Measurements from ENCODE around the gene FERMT1.

The FERMT1 gene

GRCh38 chr20:6066582-6066981 is 56.2 kb downstream of the FERMT1 start:
- H3K4me3 ChIP-seq (replicated peaks in 1 of 2; ENCODE audit: low read depth in 2 of 2, low read length in 2 of 2) = no peak overlapping the region
- DNase-seq (ENCODE audit: low read depth in 2 of 2) = no peak
- no peak for TF ChIP-seq CTCF (IDR thresholded peaks at IDR 0.05; ENCODE audit: low read depth, low read length)

GRCh38 chr20:6061544-6061943 is 61.3 kb downstream of the FERMT1 start:
- no peak overlapping the region for H3K4me3 ChIP-seq (replicated peaks in 1 of 2; ENCODE audit: low read depth in 2 of 2, low read length in 2 of 2)
- TF ChIP-seq CTCF (IDR thresholded peaks at IDR 0.05; ENCODE audit: low read depth, low read length) = no peak
- no peak for DNase-seq (ENCODE audit: low read depth in 2 of 2)

- no peak for TF ChIP-seq CTCF (IDR thresholded peaks at IDR 0.05; ENCODE audit: low read depth, low read length)
- no peak for DNase-seq (ENCODE audit: low read depth in 2 of 2)
- no peak overlapping the region for H3K4me3 ChIP-seq (replicated peaks in 1 of 2; ENCODE audit: low read depth in 2 of 2, low read length in 2 of 2)
These were observed 62.6 kb downstream of the FERMT1 start for GRCh38 chr20:6060213-6060612.

GRCh38 chr20:6058684-6059295 is 64.0 kb downstream of the FERMT1 start:
- no peak overlapping the region for H3K4me3 ChIP-seq (replicated peaks in 1 of 2; ENCODE audit: low read depth in 2 of 2, low read length in 2 of 2)
- TF ChIP-seq CTCF (IDR thresholded peaks at IDR 0.05; ENCODE audit: low read depth, low read length) = no peak
- DNase-seq (ENCODE audit: low read depth in 2 of 2) = peak in 1 of 2 donors; percentile 41

- H3K4me3 ChIP-seq (replicated peaks in 1 of 2; ENCODE audit: low read depth in 2 of 2, low read length in 2 of 2) = no peak overlapping the region
- DNase-seq (ENCODE audit: low read depth in 2 of 2) = no peak
- TF ChIP-seq CTCF (IDR thresholded peaks at IDR 0.05; ENCODE audit: low read depth, low read length) = no peak
These were observed 65.1 kb downstream of the FERMT1 start for GRCh38 chr20:6057691-6058090.

GRCh38 chr20:6057139-6057538 is 65.7 kb downstream of the FERMT1 start:
- H3K4me3 ChIP-seq (replicated peaks in 1 of 2; ENCODE audit: low read depth in 2 of 2, low read length in 2 of 2) = no peak overlapping the region
- DNase-seq (ENCODE audit: low read depth in 2 of 2) = no peak
- TF ChIP-seq CTCF (IDR thresholded peaks at IDR 0.05; ENCODE audit: low read depth, low read length) = no peak

GRCh38 chr20:6055981-6056569 is 66.8 kb downstream of the FERMT1 start:
- no peak for DNase-seq (ENCODE audit: low read depth in 2 of 2)
- no peak for TF ChIP-seq CTCF (IDR thresholded peaks at IDR 0.05; ENCODE audit: low read depth, low read length)
- no peak overlapping the region for H3K4me3 ChIP-seq (replicated peaks in 1 of 2; ENCODE audit: low read depth in 2 of 2, low read length in 2 of 2)

All from cardiac fibroblast (primary cell).